Prostate gland (tissue), 2 donors: ENCODE measurements around the gene TMC4.

Experiments
- CTCF ChIP-seq, 4 experiments: fragments of 200-600 bp in 2 of 4; fragments of 450-650 bp in 2 of 4; sonication (generic) in 2 of 4; IDR thresholded peaks; 1 replicate in 3 of 4; 2 replicates in 1 of 4; pipeline ENCODE4 v1.5.1; 2016 to 2019; ENCODE audit warnings: antibody characterized with exemption in 4 of 4, mild to moderate bottlenecking in 2 of 4, moderate library complexity in 2 of 4
- POLR2AphosphoS5 ChIP-seq: sonication (generic); formaldehyde crosslinking; IDR thresholded peaks from one replicate; pipeline ENCODE4 v1.6.1; 2017; ENCODE audit warnings: antibody characterized with exemption

- TF ChIP-seq CTCF (IDR thresholded peaks at IDR 0.05) (no peak), POLR2AphosphoS5 (no peak)
Measured at GRCh38 chr19:54179921-54180461, 7.0 kb upstream of the TMC4 start.
